AG04450 (cell line): ENCODE data around the gene ZNF189. TPM values are rescaled to one million over a fixed set of nuclear protein-coding genes. Genes with fewer than 3 reads are reported as not detected.

Experiments used
- CTCF ChIA-PET: fragments of 300-600, 350-600 bp; formaldehyde crosslinking; extraction: SDS; loops from one replicate; lab custom pipeline; 2022; ENCODE audit warnings: antibody characterized with exemption, inconsistent platforms; lab: Charles Lee
- POLR2A ChIA-PET: fragments of 350-600 bp; formaldehyde crosslinking; extraction: SDS; loops from one replicate; lab custom pipeline; 2021; ENCODE audit warnings: antibody characterized with exemption, inconsistent platforms; lab: Yijun Ruan, JAX
- DNase-seq: peaks from one replicate; pipeline ENCODE4 v3.0.0-alpha.2; 2011; ENCODE audit warnings: low read depth, low spot score
- H3K27ac ChIP-seq: one replicate; pipeline ENCODE4 v1.5.1; 2012; ENCODE audit warnings: low read depth, low read length, control low read depth
- H3K27me3 ChIP-seq: one replicate; pipeline ENCODE4 v1.6.0; 2012; ENCODE audit warnings: low read length; ENCODE audit not compliant: control insufficient read depth, insufficient read depth
- H3K4me3 ChIP-seq: 2 replicates; pipeline ENCODE4 v1.5.1; 2011; ENCODE audit warnings: mild to moderate bottlenecking, low read depth, low read length, control low read depth
- H3K9me3 ChIP-seq: 2 replicates; pipeline ENCODE4 v1.5.1; 2012; ENCODE audit warnings: low read length; ENCODE audit not compliant: control insufficient read depth, insufficient read depth
- polyA plus RNA-seq: library from polyadenylated mRNA; depleted of rRNA; stranded (reverse); fragments of >200 nt; gene quantifications from 2 replicates; pipeline ENCODE4 v1.2.3, GENCODE V29; 2011
- TF ChIP-seq, protein P1 (sequence below): IDR thresholded peaks from 2 replicates; pipeline ENCODE4 v1.5.1; 2011; ENCODE audit warnings: low read depth, low read length, control low read depth, inconsistent platforms

The ZNF189 gene
- polyA plus RNA-seq, 1 experiment: 13.2 TPM

DNA sequence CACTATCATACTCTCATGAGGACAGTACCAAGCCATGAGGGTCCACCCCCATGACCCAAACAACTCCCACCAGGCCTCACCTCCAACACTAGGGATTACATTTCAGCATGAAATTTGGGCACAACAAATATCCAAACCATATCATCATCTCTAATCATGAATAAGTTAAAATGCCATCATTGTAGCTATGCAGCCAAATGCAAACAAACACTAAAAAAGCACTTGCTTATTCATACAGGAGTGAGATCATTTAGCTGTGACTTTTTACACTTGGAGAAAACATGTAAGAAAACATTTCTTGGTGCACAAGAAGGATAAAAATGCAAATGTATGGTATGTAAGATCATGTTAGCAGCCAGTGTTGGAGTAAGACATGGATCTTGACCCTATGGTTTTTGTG, 38.0 kb upstream of the ZNF189 start:
- Histone ChIP-seq H3K27me3 (no peaks in the 10 kb centered on the region), H3K4me3 (no peak overlapping the region), H3K27ac (no peak overlapping the region), H3K9me3 (no peaks in the 10 kb centered on the region)
- TF ChIP-seq, protein P1, sequence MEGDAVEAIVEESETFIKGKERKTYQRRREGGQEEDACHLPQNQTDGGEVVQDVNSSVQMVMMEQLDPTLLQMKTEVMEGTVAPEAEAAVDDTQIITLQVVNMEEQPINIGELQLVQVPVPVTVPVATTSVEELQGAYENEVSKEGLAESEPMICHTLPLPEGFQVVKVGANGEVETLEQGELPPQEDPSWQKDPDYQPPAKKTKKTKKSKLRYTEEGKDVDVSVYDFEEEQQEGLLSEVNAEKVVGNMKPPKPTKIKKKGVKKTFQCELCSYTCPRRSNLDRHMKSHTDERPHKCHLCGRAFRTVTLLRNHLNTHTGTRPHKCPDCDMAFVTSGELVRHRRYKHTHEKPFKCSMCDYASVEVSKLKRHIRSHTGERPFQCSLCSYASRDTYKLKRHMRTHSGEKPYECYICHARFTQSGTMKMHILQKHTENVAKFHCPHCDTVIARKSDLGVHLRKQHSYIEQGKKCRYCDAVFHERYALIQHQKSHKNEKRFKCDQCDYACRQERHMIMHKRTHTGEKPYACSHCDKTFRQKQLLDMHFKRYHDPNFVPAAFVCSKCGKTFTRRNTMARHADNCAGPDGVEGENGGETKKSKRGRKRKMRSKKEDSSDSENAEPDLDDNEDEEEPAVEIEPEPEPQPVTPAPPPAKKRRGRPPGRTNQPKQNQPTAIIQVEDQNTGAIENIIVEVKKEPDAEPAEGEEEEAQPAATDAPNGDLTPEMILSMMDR: no peak
- no peak for DNase-seq
- POLR2A ChIA-PET: no interaction called here
- CTCF ChIA-PET: no interaction called here

DNA sequence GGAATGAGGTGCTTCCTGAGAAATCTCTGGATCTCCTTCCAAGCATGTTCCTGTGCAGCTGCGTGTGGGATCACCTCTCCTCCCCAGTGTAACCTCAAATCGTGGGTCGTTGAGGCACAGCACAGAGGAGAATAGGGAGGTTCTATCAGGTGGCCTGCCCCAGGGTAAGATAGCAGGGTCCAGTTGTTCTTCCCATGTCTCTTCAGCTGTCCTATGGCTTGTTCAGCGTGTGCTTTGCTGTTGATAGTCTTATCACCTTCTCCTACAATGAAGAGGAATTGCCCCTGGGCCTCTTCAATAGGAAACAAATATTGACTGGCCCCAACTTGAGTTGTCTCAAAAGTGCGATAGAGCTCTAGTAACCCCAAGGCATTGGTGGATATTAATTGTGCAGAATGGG, 36.2 kb upstream of the ZNF189 start:
- DNase-seq: no peak
- ChIA-PET CTCF (no interaction called here), POLR2A (no interaction called here)
- Histone ChIP-seq H3K4me3 (no peak overlapping the region), H3K9me3 (no peaks in the 10 kb centered on the region), H3K27ac (no peak overlapping the region), H3K27me3 (no peaks in the 10 kb centered on the region)
- TF ChIP-seq, protein P1: no peak

DNA sequence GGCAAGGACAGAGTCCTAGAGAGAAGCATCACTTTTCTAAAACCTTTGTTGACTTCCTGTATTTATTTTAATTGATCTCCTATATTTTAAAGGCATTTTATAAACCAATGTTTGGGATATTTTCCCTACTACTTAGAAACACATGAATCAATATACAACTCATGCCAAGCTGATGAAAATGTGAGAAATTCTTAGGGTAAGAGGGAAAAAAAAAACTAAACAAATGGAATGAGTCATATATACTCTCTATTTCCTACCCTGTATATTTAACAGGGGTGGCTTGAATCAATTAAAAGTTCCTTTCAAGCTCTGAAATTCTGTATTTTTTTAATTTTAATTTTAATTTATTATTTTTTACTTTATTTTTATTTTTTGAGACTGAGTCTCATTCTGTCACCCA, 33.5 kb upstream of the ZNF189 start:
- Histone ChIP-seq H3K27me3 (no peaks in the 10 kb centered on the region), H3K4me3 (no peak overlapping the region), H3K9me3 (no peaks in the 10 kb centered on the region), H3K27ac (no peak overlapping the region)
- TF ChIP-seq, protein P1: no peak
- ChIA-PET POLR2A (no interaction called here), CTCF (interaction anchor here (1.4 kb wide), 1 partner anchor 53 kb away, joined by 4 read pairs; no protein-coding TSS in a partner anchor)
- no peak for DNase-seq

DNA sequence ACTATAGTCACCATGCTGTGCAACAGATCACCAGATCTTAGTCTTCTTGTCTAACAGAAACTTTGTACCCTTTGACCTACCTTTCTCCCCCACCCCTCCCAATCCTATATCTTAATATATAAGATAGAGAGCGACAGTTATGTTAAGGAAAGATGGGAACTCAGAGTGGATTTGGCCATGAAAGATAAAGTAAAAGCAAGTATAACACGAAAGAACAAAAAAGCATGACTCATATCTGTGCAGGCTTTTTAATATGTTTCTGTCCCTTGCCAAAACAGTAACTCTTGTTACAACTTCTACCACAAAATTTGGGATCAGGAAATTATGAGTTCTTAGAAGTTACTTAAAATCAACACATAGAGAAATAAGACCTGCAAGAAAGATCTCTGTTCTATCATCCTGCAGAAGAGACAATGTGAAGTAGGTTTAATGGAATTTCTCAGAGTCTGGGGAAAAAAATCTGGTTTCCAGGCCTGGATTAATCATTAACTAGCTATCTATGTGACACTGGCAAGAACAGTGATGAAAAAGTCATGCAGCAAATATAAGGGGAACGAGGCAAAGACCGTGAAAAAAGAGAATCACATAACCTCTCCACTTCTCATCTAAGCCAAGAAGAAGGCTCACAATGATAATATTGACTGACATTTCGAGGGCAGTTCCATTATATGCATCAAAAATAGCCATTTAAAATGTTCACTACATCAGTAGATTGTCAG, 32.5 kb upstream of the ZNF189 start:
- TF ChIP-seq, protein P1: no peak
- no peak overlapping the region for H3K27ac ChIP-seq
- DNase-seq: no peak
- ChIA-PET CTCF (no interaction called here), POLR2A (no interaction called here)
- H3K4me3 ChIP-seq: no peak overlapping the region
- H3K9me3 ChIP-seq: no peaks in the 10 kb centered on the region
- no peaks in the 10 kb centered on the region for H3K27me3 ChIP-seq

DNA sequence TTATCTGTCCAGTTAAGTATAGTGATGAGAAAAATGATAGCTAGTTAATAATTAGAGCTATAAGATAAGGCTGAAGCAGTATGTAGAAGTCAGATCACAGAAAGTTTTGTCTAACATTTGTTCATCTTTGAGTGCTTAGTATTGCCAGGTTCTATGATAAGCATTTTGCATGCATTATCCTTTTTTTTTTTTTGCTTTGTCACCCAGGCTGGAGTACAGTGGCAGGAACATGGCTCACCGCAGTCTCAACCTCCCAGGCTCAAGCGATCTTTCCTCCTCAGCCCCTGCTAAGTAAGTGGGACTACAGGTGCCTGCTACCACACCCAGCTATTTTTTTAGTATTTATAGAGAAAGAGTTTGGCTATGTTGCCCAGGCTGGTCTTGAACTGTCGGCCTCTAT, 31.3 kb upstream of the ZNF189 start:
- CTCF ChIA-PET: interaction anchor here (0.7 kb wide), 1 partner anchor 27 kb away, joined by 3 read pairs; no protein-coding TSS in a partner anchor

More for the DNA sequence above, 31.3 kb upstream of the ZNF189 start:
- H3K9me3 ChIP-seq: no peaks in the 10 kb centered on the region
- no peaks in the 10 kb centered on the region for H3K27me3 ChIP-seq
- POLR2A ChIA-PET: no interaction called here
- no peak overlapping the region for H3K27ac ChIP-seq
- H3K4me3 ChIP-seq: no peak overlapping the region
- no peak for DNase-seq
- TF ChIP-seq, protein P1: no peak
